ACHN (cell line): Measurements from ENCODE around the gene OCRL.

Experiments used
- DNase-seq: peaks from one replicate; pipeline ENCODE4 v3.0.0-alpha.2; 2015
- in situ Hi-C: cut with HindIII; loops from 2 replicates; pipeline ENCODE4 v1.10.0; 2017; ENCODE audit warnings: low sequenced_read_pairs, low pct_ligation_motif_present, low pct_unique_long_range_greater_than_20kb

OCRL gene

DNA sequence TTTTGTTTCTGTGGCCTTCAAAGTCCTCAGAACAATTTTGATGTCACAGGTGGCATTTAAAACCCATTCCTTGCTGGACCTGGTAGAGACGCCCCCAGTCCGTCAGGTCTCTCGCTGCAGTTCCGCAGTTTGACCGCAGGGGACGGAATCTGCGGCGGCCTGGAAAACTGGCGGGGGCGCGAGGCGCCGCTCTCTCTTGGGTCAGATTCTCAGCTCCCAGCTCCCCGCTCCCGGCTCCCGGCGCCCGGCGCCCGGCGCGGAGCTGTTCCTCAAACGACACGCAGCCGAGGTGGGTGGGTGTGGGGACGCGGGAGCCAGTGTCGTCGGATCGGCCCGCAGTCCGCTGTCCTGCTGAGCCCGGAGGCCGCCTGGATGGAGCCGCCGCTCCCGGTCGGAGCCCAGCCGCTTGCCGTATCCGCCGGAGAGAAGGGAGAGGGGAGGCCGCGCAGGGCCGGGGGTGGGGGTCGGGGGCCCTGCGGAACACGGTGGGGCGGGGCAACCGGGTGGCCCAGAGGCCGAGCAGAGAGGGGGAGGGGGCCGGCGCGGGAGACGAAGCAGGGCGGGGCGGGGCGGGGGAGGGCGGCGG is at the start of gene OCRL:
TSS of gene OCRL (plus strand) at position 192 of the 586 bp plus-strand sequence. CDS start at position 373, 181 bp downstream.
- DNase-seq: peak; percentile 55
- in situ Hi-C loops: no loop called here

DNA sequence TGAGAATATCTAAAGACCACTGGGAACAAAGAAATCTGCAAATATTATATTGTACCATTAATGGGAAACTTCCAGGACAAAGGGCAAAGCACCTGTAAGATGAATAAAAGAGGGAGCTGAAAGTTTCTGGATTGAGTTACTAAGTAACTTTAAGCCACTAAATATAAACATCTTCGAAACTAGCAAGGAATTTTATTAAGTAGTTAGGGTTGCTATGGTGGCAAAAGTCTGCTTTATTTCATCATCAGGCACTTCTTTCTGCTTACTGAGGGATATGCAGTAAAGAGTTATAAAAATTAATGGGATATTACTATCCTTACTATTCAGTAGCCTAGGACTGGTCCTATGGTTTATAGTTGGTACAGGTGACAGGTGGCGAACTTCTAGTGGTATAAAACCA is 49.7 kb upstream of the OCRL start:
- in situ Hi-C loops: no loop called here
- DNase-seq: no peak

GRCh38 chrX:129493643-129494042 is 46.4 kb upstream of the OCRL start:
- in situ Hi-C loops: no loop called here

GRCh38 chrX:129494887-129495286 is 45.2 kb upstream of the OCRL start:
- DNase-seq: no peak
- in situ Hi-C loops: no loop called here

More at GRCh38 chrX:129493643-129494042, 46.4 kb upstream of the OCRL start:
- no peak for DNase-seq

- in situ Hi-C loops: no loop called here
- no peak for DNase-seq
Observed at GRCh38 chrX:129495900-129496299, 44.2 kb upstream of the OCRL start.

DNA sequence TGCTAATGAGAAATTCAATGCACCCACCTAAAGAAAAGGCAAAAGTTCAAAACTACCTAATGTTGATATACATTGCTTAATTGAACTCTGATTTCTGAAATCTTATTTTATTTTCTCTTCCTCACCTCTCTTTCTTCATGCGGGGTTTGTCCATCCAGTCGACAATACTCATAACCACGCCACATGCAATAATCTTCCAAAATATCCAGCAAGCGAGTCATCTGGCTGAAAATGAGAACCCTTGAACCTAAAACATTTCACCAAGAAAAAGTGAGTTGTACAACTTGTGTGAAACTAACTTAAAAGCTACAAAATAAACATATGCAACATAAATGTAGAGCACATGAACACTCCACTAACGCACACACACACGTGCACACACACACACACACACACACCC is 43.4 kb upstream of the OCRL start:
- DNase-seq: no peak

GRCh38 chrX:129497146-129497843 is 42.8 kb upstream of the OCRL start:
- in situ Hi-C loops: no loop called here
- no peak for DNase-seq

More for the DNA sequence above, 43.4 kb upstream of the OCRL start:
- in situ Hi-C loops: no loop called here

GRCh38 chrX:129510331-129510730 is 29.7 kb upstream of the OCRL start:
- in situ Hi-C loops: no loop called here
- DNase-seq: no peak

DNA sequence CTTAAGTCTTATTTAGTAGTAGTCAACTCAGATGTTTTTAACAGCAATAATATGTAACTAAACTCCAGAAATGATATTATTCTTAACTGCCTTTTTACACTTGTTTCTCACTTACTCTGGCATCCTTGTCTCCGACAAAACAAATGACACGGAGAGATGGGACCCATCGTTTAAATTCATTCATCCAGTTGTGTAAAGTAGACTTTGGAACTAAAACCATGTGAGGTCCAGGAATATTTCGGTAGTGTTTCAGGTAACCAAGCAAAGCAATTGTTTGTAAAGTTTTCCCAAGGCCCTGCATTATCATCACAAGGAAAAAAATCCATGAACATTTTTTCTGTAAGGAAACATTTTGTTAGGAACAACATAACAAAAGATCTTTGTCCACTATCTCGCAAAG is 28.4 kb upstream of the OCRL start:
- DNase-seq: no peak
- in situ Hi-C loops: no loop called here

DNA sequence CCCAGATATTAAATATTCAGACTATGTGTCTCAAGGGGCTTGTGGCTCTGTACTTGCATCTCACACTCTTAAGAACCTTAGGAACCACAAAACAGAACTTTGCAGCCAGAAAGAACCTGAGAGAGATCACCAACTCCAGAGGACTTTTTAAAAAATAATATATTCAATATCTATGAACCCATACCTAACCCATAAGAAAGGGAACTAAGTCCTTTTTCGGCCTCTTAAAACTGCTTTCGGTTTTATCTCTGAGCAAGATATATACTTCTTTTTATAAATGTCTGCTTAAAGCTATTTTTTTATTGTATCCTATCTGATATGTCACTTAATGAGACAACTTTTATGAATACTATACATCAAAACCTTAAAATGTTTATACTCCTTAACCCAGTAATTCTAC is 27.6 kb upstream of the OCRL start:
- in situ Hi-C loops: no loop called here
- DNase-seq: no peak

GRCh38 chrX:129516402-129516801 is 23.7 kb upstream of the OCRL start:
- DNase-seq: no peak
- in situ Hi-C loops: no loop called here

- in situ Hi-C loops: no loop called here
- DNase-seq: no peak
Observed at GRCh38 chrX:129520151-129520550, 19.9 kb upstream of the OCRL start.

DNA sequence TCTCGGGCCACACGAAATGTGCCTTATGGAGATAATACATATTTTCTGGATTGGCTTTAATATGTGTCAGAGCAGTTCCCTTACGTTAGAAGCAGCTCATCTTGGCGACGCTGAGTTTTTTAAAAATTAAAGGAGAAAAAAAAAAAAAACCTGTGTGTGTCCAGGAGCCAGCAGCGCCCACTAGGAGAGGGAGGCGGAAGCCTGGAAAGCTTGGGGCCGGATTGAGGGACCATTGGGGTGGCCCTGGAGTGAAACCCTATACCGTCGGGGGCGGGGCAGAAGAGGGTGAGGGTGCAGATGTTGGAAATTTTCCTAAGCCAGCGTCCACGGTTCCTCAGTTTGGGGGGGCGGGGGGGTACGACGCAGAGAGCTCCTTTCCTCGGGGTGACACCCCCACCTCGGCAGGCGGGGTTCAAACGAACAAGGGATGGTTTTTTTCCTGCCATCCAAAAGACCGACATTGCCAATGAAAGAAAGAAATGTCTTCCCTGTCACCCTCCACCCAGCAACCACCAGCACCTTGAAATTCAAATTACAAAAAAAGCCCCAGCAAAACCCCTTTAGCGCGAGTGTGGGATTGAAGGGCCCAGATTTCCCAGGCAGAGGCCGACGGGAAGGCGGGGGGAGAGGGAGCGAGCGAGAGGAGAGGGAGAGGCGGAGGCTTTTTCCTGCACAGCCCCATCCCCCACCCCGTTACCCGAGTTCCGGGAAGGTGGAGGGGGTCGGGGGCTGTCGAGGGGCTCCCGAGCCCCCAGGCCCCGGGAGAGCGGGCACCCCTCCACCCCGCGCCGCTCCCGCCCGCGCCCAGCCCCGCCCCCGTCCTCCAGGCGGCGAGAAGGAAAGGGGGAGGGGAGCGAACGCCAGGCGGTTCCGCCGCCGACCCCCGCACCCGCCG is 17.6 kb upstream of the OCRL start:
- peak; percentile 60 for DNase-seq
- in situ Hi-C loops: no loop called here

DNA sequence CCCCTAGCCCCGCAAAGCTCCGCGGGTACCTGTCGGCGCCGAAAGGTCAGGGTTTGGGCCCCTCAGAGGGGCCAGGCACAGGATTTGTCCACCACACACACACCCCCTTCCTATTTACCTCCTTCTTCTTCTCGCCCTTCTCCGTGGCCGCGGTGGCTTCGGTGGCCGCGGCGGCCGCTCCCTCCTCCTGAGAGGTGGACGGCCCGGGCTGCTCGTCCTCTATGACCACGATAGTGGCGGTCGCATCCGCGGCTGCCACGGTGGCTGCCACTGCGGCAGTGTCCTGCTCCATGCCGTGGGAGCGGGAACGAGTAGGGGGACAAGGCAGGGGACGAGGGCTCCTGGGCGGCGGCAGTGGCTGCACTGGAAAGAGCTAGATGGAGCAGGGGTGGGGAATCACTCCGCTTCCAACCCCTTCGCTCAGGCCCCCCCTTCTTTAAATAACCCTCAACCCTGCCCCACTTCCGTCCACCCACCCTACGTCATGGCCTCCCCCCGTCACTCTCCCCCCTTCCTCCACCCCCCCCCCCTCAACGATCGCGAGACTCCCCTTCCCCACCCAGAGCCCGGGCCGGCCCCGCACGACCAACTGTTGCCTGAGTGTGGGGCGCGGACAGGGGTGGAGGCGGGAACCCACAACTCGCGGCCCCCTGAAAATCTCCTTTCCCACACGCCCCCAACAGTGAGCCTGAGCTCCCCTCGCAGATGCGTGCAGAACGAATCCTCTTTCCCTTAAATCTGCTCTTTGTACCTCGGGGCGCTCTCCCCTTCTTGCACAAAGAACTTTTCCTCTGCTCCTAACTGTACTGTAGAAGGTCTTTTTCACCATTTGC is 16.8 kb upstream of the OCRL start, which contains the start of gene SMARCA1:
TSS of gene SMARCA1 (minus strand) at position 412 of the 833 bp plus-strand sequence. CDS start at position 292, 120 bp downstream.
- DNase-seq: peak; percentile 51
- in situ Hi-C loops: no loop called here

DNA sequence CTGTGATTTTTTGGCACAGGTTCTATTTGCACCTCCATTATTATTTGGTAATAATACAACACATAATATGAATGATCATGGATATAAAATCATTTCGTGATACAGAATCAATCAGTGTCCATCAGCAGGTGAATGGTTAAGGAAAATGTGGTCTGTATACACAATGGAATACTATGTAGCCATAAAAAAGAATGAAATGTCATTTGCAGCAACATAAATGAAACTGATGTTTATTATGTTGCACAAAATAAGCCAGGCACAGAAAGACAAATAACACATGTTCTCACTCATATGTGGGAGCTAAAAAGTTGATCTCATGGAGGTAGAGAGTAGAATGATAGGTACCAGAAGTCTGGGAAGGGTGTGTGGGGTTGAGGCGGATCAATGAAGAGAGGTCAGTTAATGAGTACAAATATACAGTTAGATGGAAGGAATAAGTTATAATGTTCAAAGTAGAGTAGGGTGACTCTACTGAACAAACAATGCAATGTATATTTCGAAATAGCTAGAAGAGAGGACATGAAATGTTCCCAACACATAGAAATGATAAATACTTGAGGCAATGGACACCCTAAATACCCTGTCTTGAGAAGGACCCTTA is 15.7 kb upstream of the OCRL start:
- DNase-seq: no peak
- in situ Hi-C loops: no loop called here

- DNase-seq: no peak
- in situ Hi-C loops: no loop called here
Observed at GRCh38 chrX:129525162-129525561, 14.9 kb upstream of the OCRL start.

- no peak for DNase-seq
- in situ Hi-C loops: no loop called here
Observed at GRCh38 chrX:129525896-129526295, 14.2 kb upstream of the OCRL start.

- in situ Hi-C loops: no loop called here
- no peak for DNase-seq
Observed at GRCh38 chrX:129529685-129530281, 10.3 kb upstream of the OCRL start.
